HG02870 (cell line): ENCODE measurements around the gene ASGR2.
"Not testable (repeated sequence)": the region's sequence is repeated elsewhere in the genome, so short reads cannot be mapped to it uniquely, and the experiment has no call there.

ENCODE experiments used
- ATAC-seq: cut with Tn5 transposase; IDR thresholded peaks from one replicate; pipeline ENCODE4 v1.9.1; 2021; ENCODE audit warnings: mild to moderate bottlenecking, moderate library complexity; ENCODE audit not compliant: unreplicated experiment

ASGR2 gene

DNA sequence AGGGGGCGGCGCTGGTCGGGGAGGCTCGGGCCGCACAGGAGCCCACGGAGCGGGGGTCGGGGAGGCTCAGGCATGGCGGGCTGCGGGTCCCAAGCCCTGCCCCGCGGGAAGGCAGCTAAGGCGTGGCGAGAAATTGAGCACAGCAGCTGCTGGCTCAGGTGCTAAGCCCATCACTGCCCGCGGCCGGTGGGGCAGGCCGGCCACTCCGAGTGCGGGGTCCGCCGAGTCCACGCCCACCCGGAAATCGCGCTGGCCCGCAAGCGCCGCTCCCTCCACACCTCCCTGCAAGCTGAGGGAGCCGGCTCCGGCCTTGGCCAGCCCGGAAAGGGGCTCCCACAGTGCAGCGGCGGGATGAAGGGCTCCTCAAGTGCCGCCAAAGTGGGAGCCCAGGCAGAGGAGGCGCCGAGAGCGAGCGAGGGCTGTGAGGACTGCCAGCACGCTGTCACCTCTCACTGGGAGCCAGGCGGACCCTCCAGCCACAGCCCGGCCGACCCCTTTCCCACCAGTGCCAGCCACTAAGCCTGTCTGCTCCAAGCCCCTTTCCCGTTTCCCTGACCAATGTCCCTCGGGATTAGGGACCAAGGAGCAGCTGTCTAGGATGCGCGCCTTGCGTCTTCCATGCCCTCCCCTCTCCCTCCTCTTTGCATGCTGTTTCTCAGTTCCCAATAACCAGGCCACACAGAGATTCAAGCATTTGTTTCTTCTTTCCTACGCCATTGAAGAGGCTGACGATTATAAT lies 13.8 kb downstream of the ASGR2 start:
- not testable (repeated sequence) for ATAC-seq

DNA sequence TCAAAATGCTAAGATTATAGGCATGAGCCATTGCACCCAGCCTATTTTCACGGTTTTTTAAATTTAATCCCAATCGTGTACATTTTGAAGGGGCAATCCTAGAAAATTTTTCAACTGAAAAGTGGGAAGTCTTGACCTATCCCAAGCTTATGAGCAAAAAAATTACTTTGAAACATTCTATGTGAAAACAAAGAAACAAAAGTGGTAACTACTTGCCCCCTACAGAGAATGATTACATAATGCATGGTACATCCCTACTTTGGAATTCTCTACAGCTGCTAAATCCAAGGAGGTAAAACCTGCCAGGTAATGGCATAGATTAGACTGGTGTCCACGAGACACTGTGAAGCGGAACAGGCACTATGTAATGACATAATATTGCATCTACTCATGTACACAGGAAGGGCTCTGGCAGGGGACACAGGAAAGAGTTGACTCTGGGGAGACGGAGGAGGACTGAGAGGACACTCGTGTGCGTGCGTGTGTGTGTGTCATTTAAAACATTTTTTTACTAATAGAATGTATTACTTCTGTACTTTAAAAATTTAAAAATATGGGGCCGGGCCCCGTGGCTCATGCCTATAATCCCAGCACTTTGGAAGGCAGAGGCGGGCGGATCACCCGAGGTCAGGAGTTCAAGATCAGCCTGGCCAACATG lies 15.7 kb downstream of the ASGR2 start:
- no peak for ATAC-seq

DNA sequence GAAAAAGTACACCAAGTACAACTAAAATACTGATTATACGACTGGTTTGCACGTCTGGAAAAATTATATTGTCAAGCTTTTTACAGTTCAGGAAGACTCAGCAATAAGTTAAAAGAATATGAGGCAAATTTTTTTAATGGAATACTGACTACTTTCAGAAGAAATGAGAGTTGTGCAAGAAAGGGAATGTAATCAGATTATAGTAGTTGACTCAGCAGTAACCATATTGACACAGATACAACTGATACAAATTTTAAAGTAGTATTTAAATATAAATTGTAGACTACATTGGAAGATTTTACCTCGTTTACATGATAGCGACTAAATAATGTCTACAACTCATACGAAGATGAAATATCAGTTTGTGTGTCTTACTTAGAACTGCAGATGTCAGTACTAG lies 16.7 kb downstream of the ASGR2 start:
- ATAC-seq = no peak

DNA sequence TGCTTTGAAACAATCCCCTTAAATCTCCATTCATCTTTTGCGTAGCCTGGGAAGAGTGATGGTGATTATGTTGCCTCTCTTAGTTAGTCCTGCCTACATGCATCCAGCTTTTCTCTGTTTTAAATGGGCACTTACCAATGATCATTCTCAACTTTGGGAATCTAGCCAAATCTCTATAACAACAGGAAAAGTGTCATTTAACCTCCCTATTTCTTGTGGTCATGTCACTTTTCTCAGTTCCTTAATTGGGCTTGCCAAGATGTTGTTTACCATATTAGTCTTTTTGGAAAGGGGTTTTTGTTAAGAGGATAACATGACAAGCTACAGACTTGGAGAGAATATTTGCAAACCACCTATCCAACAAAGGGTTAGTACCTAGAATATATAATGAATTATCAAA lies 19.0 kb downstream of the ASGR2 start:
- ATAC-seq = no peak

DNA sequence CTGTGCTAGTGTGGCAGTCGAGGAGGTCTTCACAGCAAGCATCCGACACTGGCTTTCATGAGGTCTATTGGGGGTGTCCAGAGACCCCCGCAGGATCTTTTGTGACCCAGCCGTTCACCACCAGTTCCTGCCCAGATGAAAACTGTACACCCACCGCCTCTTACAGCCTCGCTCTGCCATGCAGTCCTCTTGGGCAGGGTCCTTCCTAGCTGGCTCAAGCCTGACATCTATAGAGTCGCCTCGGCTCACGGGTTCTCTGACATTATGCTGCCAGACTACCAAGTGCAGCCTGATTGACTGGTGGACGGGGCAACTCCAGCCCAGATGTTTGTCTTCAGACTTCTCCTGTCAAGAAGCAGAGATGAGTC lies 20.0 kb downstream of the ASGR2 start:
- no peak for ATAC-seq

DNA sequence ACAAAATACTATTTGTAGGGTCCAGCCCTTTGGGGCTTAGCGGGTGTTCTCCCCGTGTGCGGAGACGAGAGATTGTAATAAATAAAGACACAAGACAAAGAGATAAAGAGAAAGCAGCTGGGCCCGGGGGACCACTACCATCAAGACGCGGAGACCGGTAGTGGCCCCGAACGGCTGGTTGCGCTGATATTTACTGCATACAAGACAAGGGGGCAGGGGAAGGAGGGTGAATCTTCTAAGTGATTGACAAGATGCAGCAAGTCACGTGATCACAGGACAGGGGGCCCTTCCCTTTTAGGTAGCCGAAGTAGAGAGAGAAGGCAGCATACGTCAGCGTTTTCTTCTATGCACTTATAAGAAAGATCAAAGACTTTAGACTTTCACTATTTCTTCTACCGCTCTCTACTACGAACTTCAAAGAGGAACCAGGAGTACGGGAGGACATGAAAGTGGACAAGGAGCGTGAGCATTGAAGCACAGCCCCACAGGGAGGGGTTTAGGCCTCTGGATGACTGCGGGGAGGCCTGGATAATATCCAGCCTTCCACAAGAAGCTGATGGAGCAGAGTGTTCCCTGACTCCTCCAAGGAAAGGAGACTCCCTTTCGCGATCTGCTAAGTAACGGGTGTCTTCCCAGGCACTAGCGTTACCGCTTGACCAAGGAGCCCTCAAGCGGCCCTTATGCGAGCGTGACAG lies 23.2 kb downstream of the ASGR2 start:
- ATAC-seq = not testable (repeated sequence)

DNA sequence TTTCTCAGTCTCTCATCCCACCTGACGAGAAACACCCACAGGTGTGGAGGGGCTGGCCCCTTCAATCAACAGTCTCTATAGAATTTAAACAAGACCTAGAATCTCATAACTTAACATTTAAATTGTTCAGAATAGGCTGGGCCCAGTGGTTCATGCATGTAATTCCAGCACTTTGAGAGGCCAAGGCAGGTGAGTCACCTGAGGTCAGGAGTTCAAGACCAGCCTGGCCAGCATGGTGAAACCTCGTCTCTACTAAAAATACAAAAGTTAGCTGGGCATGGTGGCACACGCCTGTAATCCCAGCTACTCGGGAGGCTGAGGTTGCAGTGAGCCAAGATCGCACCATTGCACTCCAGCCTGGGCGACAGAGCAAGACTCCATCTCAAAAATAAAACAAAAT lies 25.1 kb downstream of the ASGR2 start:
- not testable (repeated sequence) for ATAC-seq

DNA sequence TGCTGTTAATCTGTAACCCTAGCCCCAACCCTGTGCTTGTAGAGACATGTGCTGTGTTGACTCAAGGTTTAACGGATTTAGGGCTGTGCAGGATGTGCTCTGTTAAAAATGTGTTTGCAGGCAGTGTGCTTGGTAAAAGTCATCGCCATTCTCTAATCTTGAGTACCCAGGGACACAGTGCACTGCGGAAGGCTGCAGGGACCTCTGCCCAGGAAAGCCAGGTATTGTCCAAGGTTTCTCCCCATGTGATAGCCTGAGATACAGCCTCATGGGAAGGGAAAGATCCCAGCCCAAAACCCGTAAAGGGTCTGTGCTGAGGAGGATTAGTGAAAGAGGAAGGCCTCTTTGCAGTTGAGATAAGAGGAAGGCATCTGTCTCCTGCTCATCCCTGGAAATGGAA lies 26.2 kb downstream of the ASGR2 start:
- not testable (repeated sequence) for ATAC-seq

DNA sequence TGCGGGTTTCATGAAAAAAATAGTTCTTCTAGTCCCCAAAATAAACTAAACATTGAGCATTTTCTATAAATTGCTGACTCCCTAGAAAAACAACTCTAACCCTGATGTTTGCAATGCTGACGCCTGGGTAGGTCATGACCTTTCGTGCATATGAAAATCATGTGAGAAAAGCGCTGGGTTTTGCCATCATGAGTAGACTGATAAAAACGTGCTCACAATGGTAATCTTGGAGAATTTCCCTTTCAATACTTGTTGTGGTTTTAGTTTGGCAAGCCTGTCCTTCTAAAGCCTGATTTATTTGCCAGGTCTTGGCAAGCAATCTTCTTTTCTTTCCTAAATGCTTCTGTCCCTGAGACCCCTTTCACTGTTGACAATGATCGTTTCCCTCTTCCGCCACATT lies 30.5 kb downstream of the ASGR2 start:
- no peak for ATAC-seq

DNA sequence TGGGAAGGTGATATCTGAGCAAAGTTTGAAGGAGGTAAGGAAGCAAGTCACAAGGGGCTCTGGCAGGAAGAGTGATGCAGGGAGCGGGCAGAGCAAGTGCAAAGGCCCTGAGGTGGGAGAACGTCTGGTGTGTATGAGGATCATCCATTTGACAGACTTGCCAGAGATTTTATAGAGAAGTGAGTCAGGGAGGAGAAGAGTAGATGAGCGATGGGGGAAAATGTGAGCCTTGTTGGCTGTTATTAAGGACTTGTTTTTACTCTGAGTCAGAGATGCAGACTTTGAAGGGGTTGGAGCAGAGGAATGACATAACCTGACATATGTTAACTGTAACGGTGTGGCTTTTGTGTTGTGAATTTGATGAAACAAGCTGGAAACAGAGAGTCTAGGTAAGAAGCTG lies 31.0 kb downstream of the ASGR2 start:
- no peak for ATAC-seq

DNA sequence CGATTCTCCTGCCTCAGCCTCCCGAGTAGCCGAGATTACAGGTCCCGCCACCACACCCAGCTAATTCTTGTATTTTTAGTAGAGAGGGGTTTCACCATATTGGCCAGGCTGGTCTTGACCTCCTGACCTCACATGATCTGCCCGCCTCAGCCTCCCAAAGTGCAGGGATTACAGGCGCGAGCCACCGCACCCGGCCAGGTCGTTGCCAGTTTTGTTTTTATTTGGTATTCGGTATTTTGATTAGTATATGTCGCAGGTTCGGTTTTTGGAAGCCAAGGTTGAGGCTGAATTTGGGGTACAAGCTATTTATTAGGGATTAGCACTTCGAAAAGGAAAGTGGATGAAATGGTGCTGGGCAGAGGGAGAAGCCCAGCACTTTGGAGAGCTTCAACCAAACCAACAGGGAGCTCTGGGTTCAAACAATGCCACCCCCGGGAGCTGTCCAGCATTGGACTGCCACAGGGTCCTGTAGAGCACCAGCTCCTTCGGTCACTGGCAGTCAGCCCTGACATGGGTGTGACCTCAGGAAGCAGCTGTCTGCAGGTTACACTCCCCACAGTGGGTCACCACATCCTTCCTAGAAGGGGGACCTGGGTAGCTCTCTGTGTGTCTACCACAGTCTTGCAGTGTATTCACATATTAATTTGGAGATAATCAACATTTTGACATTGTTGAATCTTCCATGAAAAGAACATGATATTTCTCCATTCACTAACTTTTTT lies 33.1 kb downstream of the ASGR2 start:
- no peak for ATAC-seq

DNA sequence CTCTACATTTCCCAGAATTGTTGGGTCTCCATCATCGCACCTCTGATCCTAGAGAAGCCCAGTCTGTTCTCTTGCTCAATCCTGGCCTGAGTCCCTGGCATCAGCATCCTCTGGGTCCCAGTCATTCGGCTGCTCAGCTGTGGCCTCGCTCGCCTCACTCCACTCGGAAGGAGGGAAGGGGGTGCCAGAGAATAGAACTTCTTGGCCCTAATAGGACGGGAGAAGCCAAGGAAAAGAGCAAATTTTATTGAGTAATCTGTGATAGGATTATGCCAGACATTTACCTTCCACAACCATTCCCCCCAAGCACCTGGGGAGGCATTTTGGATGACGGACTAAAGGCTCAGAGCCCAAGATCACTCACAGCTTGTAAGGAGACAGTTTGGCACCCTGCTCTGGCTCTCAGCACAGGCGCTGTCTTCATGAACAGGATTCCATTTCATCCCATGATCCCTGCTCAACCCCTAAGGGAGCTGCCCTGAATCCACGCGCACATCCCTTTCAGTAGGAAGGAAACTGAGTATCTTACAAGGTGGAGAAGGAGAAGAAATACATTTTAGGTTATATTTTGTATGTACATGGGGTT lies 34.1 kb downstream of the ASGR2 start:
- ATAC-seq = no peak

DNA sequence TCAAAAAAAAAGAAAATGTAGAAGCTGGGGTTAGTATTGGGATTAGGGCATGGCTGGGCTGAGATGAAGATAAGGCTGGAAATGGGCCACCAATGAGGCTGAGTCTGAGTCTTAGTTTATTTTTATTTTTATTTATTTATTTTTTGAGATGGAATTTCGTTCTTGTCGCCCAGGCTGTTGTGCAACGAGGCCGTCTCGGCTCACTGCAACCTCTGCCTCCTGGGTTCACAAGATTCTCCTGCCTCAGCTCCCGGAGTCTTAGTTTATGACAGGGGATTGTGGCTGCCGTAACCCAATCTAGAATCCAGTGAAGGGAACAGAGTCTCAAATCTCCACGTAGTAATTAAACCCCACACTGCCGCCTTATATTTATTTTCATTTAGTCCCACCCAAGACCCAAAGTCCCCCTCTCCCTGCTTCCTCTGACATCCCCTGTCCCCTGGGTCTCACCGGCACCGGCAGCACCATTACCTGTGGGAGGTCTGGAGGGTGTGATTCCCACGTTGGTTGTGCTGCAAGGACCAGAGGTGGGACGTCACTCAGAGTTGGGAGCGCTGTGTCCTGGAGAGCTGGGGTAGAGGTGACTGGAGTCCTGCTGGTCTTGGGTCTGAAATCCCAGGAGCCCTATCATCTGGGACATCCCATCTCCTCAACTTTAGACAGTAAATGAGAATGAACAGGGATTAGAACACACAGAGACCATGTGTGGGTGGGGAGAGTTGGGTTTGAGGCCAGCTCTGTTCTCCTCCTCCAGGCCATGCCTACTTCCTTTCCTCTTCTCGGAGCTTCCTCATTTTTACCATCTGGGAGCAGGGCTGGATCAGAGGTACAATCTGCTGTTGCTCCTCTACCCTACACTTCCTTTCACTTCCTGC lies 34.8 kb downstream of the ASGR2 start, which contains the start of gene CLEC10A:
TSS of gene CLEC10A (minus strand) at position 671 of the 875 bp plus-strand sequence. CDS start 1,439 bp downstream, outside the sequence.
- no peak for ATAC-seq

DNA sequence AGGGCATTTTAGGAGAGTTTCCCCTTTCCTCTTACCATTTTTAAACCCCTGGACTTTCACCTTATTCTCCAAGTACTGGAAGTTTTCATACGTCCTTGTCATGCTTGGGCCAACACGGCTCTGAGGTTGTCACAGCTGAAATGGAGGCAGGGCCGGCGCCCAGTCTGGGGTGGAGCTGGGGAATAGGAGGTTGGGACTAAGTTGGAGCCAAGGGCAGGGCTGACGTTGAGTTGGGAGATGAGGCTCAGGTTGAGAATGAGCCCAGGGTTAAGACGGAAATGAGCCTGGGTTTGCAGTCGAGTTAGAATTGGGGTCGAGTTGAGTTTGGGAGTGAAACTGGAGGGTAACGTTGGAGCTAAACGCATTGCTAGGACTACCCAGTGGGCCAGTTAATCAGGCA lies 35.9 kb downstream of the ASGR2 start:
- no peak for ATAC-seq

DNA sequence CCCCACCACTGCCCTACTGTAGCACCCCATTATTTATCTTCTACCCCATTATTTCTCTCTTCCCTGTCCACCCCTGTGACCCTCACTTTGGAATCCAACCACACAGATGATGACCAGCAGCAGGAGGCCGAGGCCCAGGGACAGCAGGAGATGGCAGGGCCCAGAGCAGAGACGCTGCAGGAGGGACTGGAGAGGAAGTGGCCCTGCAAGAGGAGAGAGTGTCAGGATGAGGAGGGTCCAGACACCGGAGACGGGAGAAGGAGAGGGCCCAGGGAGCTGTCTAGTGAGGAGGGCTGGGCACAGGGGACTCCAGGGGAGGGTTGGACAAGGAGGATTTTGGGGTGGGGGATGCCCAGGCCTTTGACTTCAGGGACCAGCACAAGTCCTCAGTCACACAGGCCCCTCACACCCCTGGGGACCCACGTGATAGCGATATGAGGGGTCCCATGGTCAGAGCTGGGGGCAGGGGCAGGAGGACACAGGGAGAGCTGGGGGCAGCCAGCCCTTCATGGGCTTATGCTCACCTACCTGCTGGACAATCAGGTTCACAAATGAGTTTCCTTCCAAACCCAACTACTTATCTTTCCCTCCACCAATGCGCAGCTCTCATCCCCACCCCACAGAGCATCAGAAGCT lies 36.6 kb downstream of the ASGR2 start:
- no peak for ATAC-seq

DNA sequence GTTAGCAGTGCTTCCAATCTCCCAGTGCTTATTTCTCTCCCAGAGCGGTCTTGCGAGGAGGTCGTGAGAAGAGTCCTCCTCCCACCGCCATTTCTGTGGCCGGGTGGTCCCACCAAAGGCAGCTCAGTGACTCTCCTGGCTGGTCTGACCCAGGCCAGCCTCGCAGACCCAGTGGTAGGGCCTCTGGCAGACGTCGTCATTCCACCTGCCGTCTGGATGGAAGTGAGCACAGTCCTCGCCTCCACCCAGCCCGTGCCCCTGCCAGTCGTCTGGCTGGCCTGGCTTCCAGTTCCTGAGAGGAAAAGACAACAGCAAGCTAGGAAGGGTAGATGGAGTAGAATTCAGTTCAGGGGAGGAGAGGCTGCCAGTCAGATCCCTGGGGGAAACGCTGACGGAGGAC lies 39.7 kb downstream of the ASGR2 start:
- ATAC-seq = no peak

DNA sequence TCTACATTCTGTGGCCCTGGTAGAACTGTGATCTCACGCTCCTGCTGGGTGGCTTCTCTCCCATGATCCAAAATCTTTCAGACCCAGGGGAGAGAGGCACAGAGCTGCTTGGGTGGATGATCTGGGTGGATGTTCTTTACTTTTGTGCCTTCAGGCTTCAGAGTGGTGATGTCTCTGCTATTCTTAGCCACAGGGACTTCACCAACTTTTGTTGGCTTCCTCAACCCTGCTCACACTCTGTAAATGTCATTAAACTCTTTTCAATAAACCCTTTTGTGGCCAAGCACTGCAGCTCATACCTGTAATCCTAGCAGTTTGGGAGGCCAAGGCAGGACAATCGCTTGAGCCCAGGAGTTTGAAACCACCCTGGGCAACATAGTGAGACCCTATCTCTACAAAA lies 42.2 kb downstream of the ASGR2 start:
- ATAC-seq = no peak

DNA sequence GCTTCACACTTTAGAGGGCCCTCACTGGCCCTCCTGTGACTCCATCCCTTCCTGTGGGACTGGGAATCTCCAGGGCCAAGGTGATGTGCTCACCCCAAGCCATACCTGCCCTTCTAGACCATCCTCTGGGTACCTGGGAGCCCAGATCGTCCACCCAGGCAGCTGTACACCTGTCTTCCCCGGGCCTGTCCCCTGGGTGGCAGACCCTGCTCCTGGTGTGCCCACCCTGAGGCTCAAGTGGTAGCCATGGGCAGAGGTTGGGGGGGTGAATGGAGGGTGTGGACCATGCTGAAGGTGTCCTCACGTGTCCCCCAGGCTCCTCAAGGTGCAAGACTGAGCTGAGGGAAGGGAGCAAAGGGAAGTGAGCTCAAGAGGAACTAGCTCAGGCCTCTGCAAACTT lies 43.9 kb downstream of the ASGR2 start:
- ATAC-seq = no peak

DNA sequence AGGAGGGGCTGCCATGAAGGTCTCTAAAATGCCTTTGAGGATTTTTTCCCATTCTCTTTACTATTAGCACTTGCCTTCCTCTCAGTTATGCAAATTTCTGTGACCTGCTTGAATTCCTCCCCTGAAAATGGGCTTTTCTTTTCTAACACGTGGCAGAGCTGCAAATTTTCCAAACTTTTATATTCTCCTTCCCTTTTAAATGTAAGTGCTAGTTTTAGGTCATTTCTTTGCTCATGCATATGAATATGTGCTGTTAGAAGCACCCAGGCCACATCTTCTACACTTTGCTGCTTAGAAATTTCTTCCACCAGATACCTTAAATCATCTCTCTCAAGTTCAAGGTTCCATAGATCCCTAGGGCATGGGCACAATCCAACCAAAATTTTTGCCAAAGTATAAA lies 46.4 kb downstream of the ASGR2 start:
- ATAC-seq = no peak

DNA sequence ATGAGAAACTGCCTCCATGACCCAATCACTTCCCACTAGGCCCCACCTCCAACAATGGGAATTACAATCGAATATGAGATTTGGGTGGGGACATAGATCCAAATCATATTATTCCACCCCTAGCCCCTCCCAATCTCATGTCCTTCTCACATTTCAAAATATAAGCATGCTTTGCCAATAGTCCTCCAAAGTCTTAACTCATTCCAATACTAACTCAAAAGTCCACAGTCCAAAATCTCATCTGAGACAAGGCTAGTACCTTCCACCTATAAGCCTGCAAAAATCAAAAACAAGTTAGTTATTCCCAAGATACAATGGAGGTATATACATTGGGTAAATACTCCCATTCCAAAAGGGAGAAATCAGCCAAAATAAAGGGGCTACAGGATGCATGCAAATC lies 47.4 kb downstream of the ASGR2 start:
- ATAC-seq = no peak
